A673 (cell line): ENCODE measurements around the gene SCML2.

ENCODE experiments used
- EZH2 ChIP-seq: fragments of 200-600 bp; sonication (generic); IDR thresholded peaks from 2 replicates; pipeline ENCODE4 v1.6.1; 2017; ENCODE audit warnings: borderline replicate concordance, low read depth, mild to moderate bottlenecking, mixed read lengths, antibody characterized with exemption, low read length; ENCODE audit not compliant: poor library complexity, severe bottlenecking
- TF ChIP-seq, protein P1 (sequence below): fragments of 300-800, 200-600 bp; sonication (generic); conservative IDR thresholded peaks from 2 replicates; pipeline ENCODE4 v1.5.1; 2017; ENCODE audit warnings: low read depth, mild to moderate bottlenecking, antibody characterized with exemption, low read length, moderate library complexity, mixed read lengths

DNA sequence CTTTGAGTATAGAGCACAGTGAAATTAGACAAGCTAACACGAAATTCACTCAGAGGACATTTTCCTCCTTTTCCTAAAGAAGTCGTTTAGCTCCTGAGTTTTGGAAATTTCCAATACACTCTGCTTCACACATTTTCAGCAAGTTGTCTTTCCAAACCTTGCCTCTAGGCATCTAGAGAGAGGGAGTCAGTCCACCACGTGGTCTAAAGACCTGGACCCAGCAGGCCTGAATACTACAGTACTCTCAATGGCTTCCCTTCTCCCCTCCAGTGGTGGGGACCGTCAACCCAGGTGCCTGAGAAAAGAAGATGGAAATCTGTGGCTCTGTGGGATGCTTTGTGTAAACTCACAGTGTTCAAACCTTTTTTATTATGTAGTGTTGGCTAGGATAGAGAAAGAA, 13.9 kb upstream of the SCML2 start:
- TF ChIP-seq, protein P1, sequence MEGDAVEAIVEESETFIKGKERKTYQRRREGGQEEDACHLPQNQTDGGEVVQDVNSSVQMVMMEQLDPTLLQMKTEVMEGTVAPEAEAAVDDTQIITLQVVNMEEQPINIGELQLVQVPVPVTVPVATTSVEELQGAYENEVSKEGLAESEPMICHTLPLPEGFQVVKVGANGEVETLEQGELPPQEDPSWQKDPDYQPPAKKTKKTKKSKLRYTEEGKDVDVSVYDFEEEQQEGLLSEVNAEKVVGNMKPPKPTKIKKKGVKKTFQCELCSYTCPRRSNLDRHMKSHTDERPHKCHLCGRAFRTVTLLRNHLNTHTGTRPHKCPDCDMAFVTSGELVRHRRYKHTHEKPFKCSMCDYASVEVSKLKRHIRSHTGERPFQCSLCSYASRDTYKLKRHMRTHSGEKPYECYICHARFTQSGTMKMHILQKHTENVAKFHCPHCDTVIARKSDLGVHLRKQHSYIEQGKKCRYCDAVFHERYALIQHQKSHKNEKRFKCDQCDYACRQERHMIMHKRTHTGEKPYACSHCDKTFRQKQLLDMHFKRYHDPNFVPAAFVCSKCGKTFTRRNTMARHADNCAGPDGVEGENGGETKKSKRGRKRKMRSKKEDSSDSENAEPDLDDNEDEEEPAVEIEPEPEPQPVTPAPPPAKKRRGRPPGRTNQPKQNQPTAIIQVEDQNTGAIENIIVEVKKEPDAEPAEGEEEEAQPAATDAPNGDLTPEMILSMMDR = no peak
- no peak for TF ChIP-seq EZH2
